Measurements from ENCODE around the gene PKIG. TPM values are rescaled to one million over a fixed set of nuclear protein-coding genes. Genes with fewer than 3 reads are reported as not detected.

PKIG gene
- polyA plus RNA-seq, 1 donor (not counting 4 experiments of a cell fraction or from before 2014, with no cell fraction given): 6.6 TPM

DNA sequence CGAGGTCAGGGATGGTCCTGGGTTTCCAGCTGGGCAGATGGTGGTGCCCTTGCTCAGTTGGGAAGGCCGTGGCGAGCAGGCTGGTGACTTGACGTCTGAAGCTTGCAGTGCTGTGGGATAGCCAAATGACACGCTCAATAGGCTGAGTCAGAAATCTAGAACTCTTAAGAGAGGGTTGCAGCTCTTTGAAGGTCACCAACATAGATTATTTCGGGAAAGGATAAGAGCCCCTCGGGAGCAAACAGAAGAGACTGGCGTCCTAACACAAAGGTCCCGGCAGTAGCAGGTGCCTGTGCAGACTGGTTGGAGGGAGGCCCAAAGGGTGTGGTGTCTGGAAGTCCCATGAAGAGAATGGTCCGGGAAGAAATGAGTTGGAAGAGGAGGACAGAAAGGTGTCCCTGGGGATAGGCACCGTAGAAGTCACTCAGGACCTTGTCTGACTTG is 18.4 kb downstream of the PKIG start:
- TF ChIP-seq, protein P1, sequence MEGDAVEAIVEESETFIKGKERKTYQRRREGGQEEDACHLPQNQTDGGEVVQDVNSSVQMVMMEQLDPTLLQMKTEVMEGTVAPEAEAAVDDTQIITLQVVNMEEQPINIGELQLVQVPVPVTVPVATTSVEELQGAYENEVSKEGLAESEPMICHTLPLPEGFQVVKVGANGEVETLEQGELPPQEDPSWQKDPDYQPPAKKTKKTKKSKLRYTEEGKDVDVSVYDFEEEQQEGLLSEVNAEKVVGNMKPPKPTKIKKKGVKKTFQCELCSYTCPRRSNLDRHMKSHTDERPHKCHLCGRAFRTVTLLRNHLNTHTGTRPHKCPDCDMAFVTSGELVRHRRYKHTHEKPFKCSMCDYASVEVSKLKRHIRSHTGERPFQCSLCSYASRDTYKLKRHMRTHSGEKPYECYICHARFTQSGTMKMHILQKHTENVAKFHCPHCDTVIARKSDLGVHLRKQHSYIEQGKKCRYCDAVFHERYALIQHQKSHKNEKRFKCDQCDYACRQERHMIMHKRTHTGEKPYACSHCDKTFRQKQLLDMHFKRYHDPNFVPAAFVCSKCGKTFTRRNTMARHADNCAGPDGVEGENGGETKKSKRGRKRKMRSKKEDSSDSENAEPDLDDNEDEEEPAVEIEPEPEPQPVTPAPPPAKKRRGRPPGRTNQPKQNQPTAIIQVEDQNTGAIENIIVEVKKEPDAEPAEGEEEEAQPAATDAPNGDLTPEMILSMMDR (optimal IDR thresholded peaks at IDR 0.05 in 1 of 3, IDR thresholded peaks at IDR 0.05 in 1 of 3, conservative IDR thresholded peaks at IDR 0.05 in 1 of 3; ENCODE audit: extremely low read depth in 1 of 3, insufficient read depth in 2 of 3, low read length in 3 of 3): no peak
- no peak for TF ChIP-seq EZH2 (IDR thresholded peaks at IDR 0.05; ENCODE audit: low read length)
- Histone ChIP-seq H3K36me3 (ENCODE audit: control insufficient read depth in 2 of 2, extremely low read depth in 1 of 2, insufficient read depth in 2 of 2, low read length in 2 of 2) (no peaks in the 10 kb centered on the region), H2AFZ (ENCODE audit: control insufficient read depth, low read length) (no peak overlapping the region), H3K27me3 (ENCODE audit: control insufficient read depth, extremely low read depth, insufficient read depth, low read length) (no peaks in the 10 kb centered on the region), H3K4me3 (ENCODE audit: control insufficient read depth in 2 of 3, extremely low read depth in 1 of 3, insufficient read depth in 2 of 3, low read depth in 1 of 3, low read length in 3 of 3) (no peak overlapping the region), H4K20me1 (ENCODE audit: control insufficient read depth, extremely low read depth, insufficient read depth, low read length) (no peaks in the 10 kb centered on the region), H3K9me3 (ENCODE audit: control insufficient read depth, low read depth, low read length) (no peaks in the 10 kb centered on the region), H3K9ac (ENCODE audit: control insufficient read depth, extremely low read depth, insufficient read depth, low read length) (no peak overlapping the region), H3K9me1 (ENCODE audit: control insufficient read depth, extremely low read depth, insufficient read depth, low read length) (no peaks in the 10 kb centered on the region), H3K4me1 (ENCODE audit: control insufficient read depth, extremely low read depth, insufficient read depth, low read length) (peaks cover 2% of the 10 kb centered on the region), H3K4me2 (ENCODE audit: control insufficient read depth, extremely low read depth, insufficient read depth, low read depth, low read length) (no peak overlapping the region), H3K27ac (ENCODE audit: control insufficient read depth, insufficient read depth, low read length) (no peak overlapping the region), H3K79me2 (ENCODE audit: control insufficient read depth, insufficient read depth, low read length) (no peaks in the 10 kb centered on the region)
- dilution Hi-C loops (cut with MboI; ENCODE audit: extremely low pct_ligation_motif_present, low sequenced_read_pairs): no loop called here
- FAIRE-seq: no peak
- no peak for DNase-seq (ENCODE audit: low read depth, low spot score)

DNA sequence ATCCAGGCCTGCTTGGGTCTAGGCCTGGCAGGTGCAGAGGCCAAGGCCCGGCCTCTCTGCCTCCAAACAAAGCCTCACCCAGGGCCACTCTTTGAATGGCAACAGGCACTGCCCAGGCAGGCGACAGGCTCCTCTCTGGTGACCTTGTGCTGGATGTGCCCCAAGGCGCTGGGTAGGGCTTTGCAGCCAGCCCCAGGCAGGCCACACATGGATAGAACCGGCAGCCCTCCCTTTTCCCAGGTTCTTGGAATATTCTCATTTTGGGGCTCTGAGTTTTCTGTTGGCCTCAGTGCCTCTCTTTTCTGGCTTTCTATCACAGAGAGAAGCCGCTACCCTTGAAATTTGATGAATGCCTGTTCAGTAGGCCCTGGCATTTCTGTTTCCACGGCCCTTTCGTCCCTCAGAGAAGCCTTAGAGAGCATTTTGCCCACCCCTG is 18.9 kb downstream of the PKIG start:
- Histone ChIP-seq H4K20me1 (ENCODE audit: control insufficient read depth, extremely low read depth, insufficient read depth, low read length) (no peaks in the 10 kb centered on the region), H3K79me2 (ENCODE audit: control insufficient read depth, insufficient read depth, low read length) (no peaks in the 10 kb centered on the region), H3K9ac (ENCODE audit: control insufficient read depth, extremely low read depth, insufficient read depth, low read length) (no peak overlapping the region), H3K27me3 (ENCODE audit: control insufficient read depth, extremely low read depth, insufficient read depth, low read length) (no peaks in the 10 kb centered on the region), H3K27ac (ENCODE audit: control insufficient read depth, insufficient read depth, low read length) (no peak overlapping the region), H3K9me1 (ENCODE audit: control insufficient read depth, extremely low read depth, insufficient read depth, low read length) (no peaks in the 10 kb centered on the region), H3K9me3 (ENCODE audit: control insufficient read depth, low read depth, low read length) (no peaks in the 10 kb centered on the region), H3K4me3 (ENCODE audit: control insufficient read depth in 2 of 3, extremely low read depth in 1 of 3, insufficient read depth in 2 of 3, low read depth in 1 of 3, low read length in 3 of 3) (no peak overlapping the region), H3K4me1 (ENCODE audit: control insufficient read depth, extremely low read depth, insufficient read depth, low read length) (peaks cover 2% of the 10 kb centered on the region), H3K36me3 (ENCODE audit: control insufficient read depth in 2 of 2, extremely low read depth in 1 of 2, insufficient read depth in 2 of 2, low read length in 2 of 2) (no peaks in the 10 kb centered on the region), H2AFZ (ENCODE audit: control insufficient read depth, low read length) (no peak overlapping the region), H3K4me2 (ENCODE audit: control insufficient read depth, extremely low read depth, insufficient read depth, low read depth, low read length) (no peak overlapping the region)
- dilution Hi-C loops (cut with MboI; ENCODE audit: extremely low pct_ligation_motif_present, low sequenced_read_pairs): no loop called here
- no peak for DNase-seq (ENCODE audit: low read depth, low spot score)
- FAIRE-seq: no peak
- TF ChIP-seq EZH2 (IDR thresholded peaks at IDR 0.05; ENCODE audit: low read length): no peak
- TF ChIP-seq, protein P1 (optimal IDR thresholded peaks at IDR 0.05 in 1 of 3, IDR thresholded peaks at IDR 0.05 in 1 of 3, conservative IDR thresholded peaks at IDR 0.05 in 1 of 3; ENCODE audit: extremely low read depth in 1 of 3, insufficient read depth in 2 of 3, low read length in 3 of 3): no peak
